ENCODE data around the gene CFAP100.

CFAP100 gene

GRCh38 chr3:126364130-126364695 lies 30.5 kb upstream of the CFAP100 start:
- Histone ChIP-seq H3K9me2 (ENCODE audit: low read depth, low read length) (no peaks in the 10 kb centered on the region), H3K36me3 (ENCODE audit: insufficient read depth, low read length) (no peaks in the 10 kb centered on the region), H4K20me1 (ENCODE audit: insufficient read depth, low read length) (no peaks in the 10 kb centered on the region), H2AFZ (ENCODE audit: low read length) (no peak overlapping the region), H3K9ac (ENCODE audit: low read length) (no peak overlapping the region), H3K27ac (ENCODE audit: low read depth, low read length, poor library complexity, severe bottlenecking) (no peak overlapping the region), H3K9me3 (ENCODE audit: low read length) (no peaks in the 10 kb centered on the region), H3F3A (ENCODE audit: insufficient read depth, low read length) (no peaks in the 10 kb centered on the region), H3K27me3 (ENCODE audit: insufficient read depth, low read length) (no peaks in the 10 kb centered on the region), H3K79me2 (ENCODE audit: insufficient read depth, low read length) (no peaks in the 10 kb centered on the region), H3K4me1 (ENCODE audit: insufficient read depth, low read length, severe bottlenecking) (no peaks in the 10 kb centered on the region), H3K4me2 (ENCODE audit: low read length) (no peak overlapping the region), H3K4me3 (ENCODE audit: low read depth, low read length, poor library complexity, severe bottlenecking) (no peak overlapping the region)
- TF ChIP-seq EZH2 (IDR thresholded peaks at IDR 0.05; ENCODE audit: borderline replicate concordance, low read length), result no peak
- no peak for TF ChIP-seq CTCF (IDR thresholded peaks at IDR 0.05; ENCODE audit: low read length)

- TF ChIP-seq CTCF (IDR thresholded peaks at IDR 0.05; ENCODE audit: low read length), result no peak
- no peak for TF ChIP-seq EZH2 (IDR thresholded peaks at IDR 0.05; ENCODE audit: borderline replicate concordance, low read length)
- no peaks in the 10 kb centered on the region for H3K9me3 ChIP-seq (ENCODE audit: low read length)
- H3K36me3 ChIP-seq (ENCODE audit: insufficient read depth, low read length), result no peaks in the 10 kb centered on the region
- no peaks in the 10 kb centered on the region for H3F3A ChIP-seq (ENCODE audit: insufficient read depth, low read length)
- no peaks in the 10 kb centered on the region for H3K27me3 ChIP-seq (ENCODE audit: insufficient read depth, low read length)
- H3K4me2 ChIP-seq (ENCODE audit: low read length), result no peak overlapping the region
- no peak overlapping the region for H3K27ac ChIP-seq (ENCODE audit: low read depth, low read length, poor library complexity, severe bottlenecking)
- H3K4me3 ChIP-seq (ENCODE audit: low read depth, low read length, poor library complexity, severe bottlenecking), result no peak overlapping the region
- H4K20me1 ChIP-seq (ENCODE audit: insufficient read depth, low read length), result no peaks in the 10 kb centered on the region
- H3K4me1 ChIP-seq (ENCODE audit: insufficient read depth, low read length, severe bottlenecking), result no peaks in the 10 kb centered on the region
- H3K79me2 ChIP-seq (ENCODE audit: insufficient read depth, low read length), result no peaks in the 10 kb centered on the region
- H3K9me2 ChIP-seq (ENCODE audit: low read depth, low read length), result no peaks in the 10 kb centered on the region
- no peak overlapping the region for H2AFZ ChIP-seq (ENCODE audit: low read length)
- no peak overlapping the region for H3K9ac ChIP-seq (ENCODE audit: low read length)
These were observed 29.9 kb upstream of the CFAP100 start for GRCh38 chr3:126364731-126365301.

- H3F3A ChIP-seq (ENCODE audit: insufficient read depth, low read length), result no peaks in the 10 kb centered on the region
- no peaks in the 10 kb centered on the region for H3K9me2 ChIP-seq (ENCODE audit: low read depth, low read length)
- H3K4me2 ChIP-seq (ENCODE audit: low read length), result no peak overlapping the region
- H2AFZ ChIP-seq (ENCODE audit: low read length), result no peak overlapping the region
- H3K79me2 ChIP-seq (ENCODE audit: insufficient read depth, low read length), result no peaks in the 10 kb centered on the region
- TF ChIP-seq CTCF (IDR thresholded peaks at IDR 0.05; ENCODE audit: low read length), result no peak
- no peak for TF ChIP-seq EZH2 (IDR thresholded peaks at IDR 0.05; ENCODE audit: borderline replicate concordance, low read length)
- H3K27ac ChIP-seq (ENCODE audit: low read depth, low read length, poor library complexity, severe bottlenecking), result no peak overlapping the region
- no peaks in the 10 kb centered on the region for H3K36me3 ChIP-seq (ENCODE audit: insufficient read depth, low read length)
- H3K4me1 ChIP-seq (ENCODE audit: insufficient read depth, low read length, severe bottlenecking), result no peaks in the 10 kb centered on the region
- H4K20me1 ChIP-seq (ENCODE audit: insufficient read depth, low read length), result no peaks in the 10 kb centered on the region
- H3K4me3 ChIP-seq (ENCODE audit: low read depth, low read length, poor library complexity, severe bottlenecking), result no peak overlapping the region
- no peak overlapping the region for H3K9ac ChIP-seq (ENCODE audit: low read length)
- H3K9me3 ChIP-seq (ENCODE audit: low read length), result no peaks in the 10 kb centered on the region
- H3K27me3 ChIP-seq (ENCODE audit: insufficient read depth, low read length), result no peaks in the 10 kb centered on the region
These were observed 29.1 kb upstream of the CFAP100 start for GRCh38 chr3:126365351-126366277.

Data from OCI-LY1 (cell line).